Measurements from ENCODE around the gene ADAMTS10. TPM values are rescaled to one million over a fixed set of nuclear protein-coding genes. Genes with fewer than 3 reads are reported as not detected.

Gene ADAMTS10
- total and polyA plus RNA-seq, 2 of the 13 experiments (the other 11 are each of a cell fraction or from before 2014, with no cell fraction given), result 0.49 to 1.7 TPM

- TF ChIP-seq TRIM24 (CRISPR knock-in tag; IDR thresholded peaks at IDR 0.05) (no peak), HOXD1 (CRISPR knock-in tag; IDR thresholded peaks at IDR 0.05) (no peak), RARA (CRISPR knock-in tag; IDR thresholded peaks at IDR 0.05) (peak; percentile 59), MEF2D (CRISPR knock-in tag; IDR thresholded peaks at IDR 0.05) (no peak), TIGD3 (CRISPR knock-in tag; IDR thresholded peaks at IDR 0.05; ENCODE audit: borderline replicate concordance) (no peak), KLF6 (CRISPR knock-in tag; IDR thresholded peaks at IDR 0.05) (no peak), MYC (CRISPR knock-in tag; IDR thresholded peaks at IDR 0.05; ENCODE audit: borderline replicate concordance) (peak; percentile 42; the same call in 1 of the 2 replicates), JARID2 (CRISPR knock-in tag; IDR thresholded peaks at IDR 0.05; ENCODE audit: insufficient replicate concordance) (no peak), ZNF552 (CRISPR knock-in tag; IDR thresholded peaks at IDR 0.05; ENCODE audit: borderline replicate concordance) (no peak), ZNF549 (CRISPR knock-in tag; IDR thresholded peaks at IDR 0.05) (no peak), CHCHD3 (CRISPR knock-in tag; IDR thresholded peaks at IDR 0.05) (no peak), MXD4 (CRISPR knock-in tag; IDR thresholded peaks at IDR 0.05) (no peak), ZNF83 (CRISPR knock-in tag; IDR thresholded peaks at IDR 0.05; ENCODE audit: borderline replicate concordance) (no peak), ARNTL (CRISPR knock-in tag; IDR thresholded peaks at IDR 0.05) (no peak), PAWR (CRISPR knock-in tag; IDR thresholded peaks at IDR 0.05; ENCODE audit: borderline replicate concordance) (no peak), ZNF589 (CRISPR knock-in tag; conservative IDR thresholded peaks at IDR 0.05) (no peak), NR2F1 (CRISPR knock-in tag; IDR thresholded peaks at IDR 0.05) (no peak), SP4 (CRISPR knock-in tag; IDR thresholded peaks at IDR 0.05) (no peak), RFX3 (CRISPR knock-in tag; IDR thresholded peaks at IDR 0.05) (no peak), HNRNPK (IDR thresholded peaks at IDR 0.05; ENCODE audit: low read depth, low read length, poor library complexity, severe bottlenecking) (no peak), GLI4 (CRISPR knock-in tag; IDR thresholded peaks at IDR 0.05; ENCODE audit: borderline replicate concordance) (no peak), TFDP1 (CRISPR knock-in tag; IDR thresholded peaks at IDR 0.05; ENCODE audit: borderline replicate concordance) (no peak), ZFP41 (CRISPR knock-in tag; IDR thresholded peaks at IDR 0.05; ENCODE audit: borderline replicate concordance) (no peak), ZNF30 (CRISPR knock-in tag; IDR thresholded peaks at IDR 0.05) (no peak), DR1 (CRISPR knock-in tag; IDR thresholded peaks at IDR 0.05) (no peak), IRF9 (CRISPR knock-in tag; IDR thresholded peaks at IDR 0.05; ENCODE audit: borderline replicate concordance) (no peak), SIN3A (IDR thresholded peaks at IDR 0.05; ENCODE audit: borderline replicate concordance, low read depth, low read length) (no peak), PCBP2 (optimal IDR thresholded peaks at IDR 0.05; ENCODE audit: low read depth, low read length, poor library complexity, severe bottlenecking) (no peak), KDM3A (CRISPR knock-in tag; IDR thresholded peaks at IDR 0.05; ENCODE audit: low read depth) (no peak), ZNF530 (CRISPR knock-in tag; IDR thresholded peaks at IDR 0.05; ENCODE audit: low read depth) (no peak)
These were observed 27.6 kb upstream of the ADAMTS10 start (continued) for GRCh38 chr19:8638078-8638619.

All from HepG2 (cell line).